Measurements from ENCODE around the gene NCAPH2.
A peak's percentile ranks its signal among the peaks of the same experiment; 100 is the strongest.

NCAPH2 gene

GRCh38 chr22:50490531-50491308 is 17.3 kb upstream of the NCAPH2 start:
- peak; percentile 44 to 47 for DNase-seq

DNA sequence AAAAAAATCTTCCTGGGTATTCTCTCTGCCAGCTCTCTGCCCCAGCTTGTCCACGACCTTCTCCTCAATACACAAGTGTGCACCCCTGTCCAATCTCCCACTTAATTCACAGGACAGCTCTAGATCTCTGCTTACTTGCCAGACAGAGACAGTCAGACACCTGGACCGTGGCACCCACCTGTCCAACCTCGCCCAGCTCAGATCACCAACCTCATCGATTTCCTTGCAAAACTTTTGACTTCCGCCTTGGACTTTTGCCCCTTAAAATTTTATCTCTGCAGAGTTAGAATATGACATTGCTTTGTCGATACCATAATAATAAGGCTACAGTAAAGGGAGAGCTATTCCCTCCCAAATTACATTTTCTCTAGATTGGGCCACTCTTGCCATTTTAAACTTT is 10.9 kb upstream of the NCAPH2 start:
- DNase-seq = no peak

- peak; percentile 48 to 79 for DNase-seq
Measured at GRCh38 chr22:50498322-50498890, 9.6 kb upstream of the NCAPH2 start.

- no peak for DNase-seq
Measured at GRCh38 chr22:50500452-50500851, 7.6 kb upstream of the NCAPH2 start.

DNA sequence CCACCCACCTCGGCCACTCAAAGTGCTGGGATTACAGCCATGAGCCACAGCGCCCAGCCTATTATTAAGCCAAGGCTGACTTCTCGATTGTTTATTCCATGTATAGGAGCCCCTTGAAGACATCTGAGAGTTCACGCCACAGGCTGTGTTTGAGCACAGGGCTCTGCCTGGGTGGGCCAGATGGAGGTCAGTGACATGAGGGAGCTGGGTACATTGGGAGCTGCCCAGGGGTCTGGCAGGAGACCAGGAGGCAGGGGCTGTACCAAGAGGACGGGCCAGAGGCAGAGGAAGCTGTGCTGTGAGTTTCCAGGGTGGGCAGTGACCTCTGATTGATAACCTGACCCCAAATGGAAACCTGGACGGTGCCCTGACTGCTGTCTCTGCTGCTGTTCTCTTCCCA is 5.9 kb upstream of the NCAPH2 start:
- no peak for DNase-seq

DNA sequence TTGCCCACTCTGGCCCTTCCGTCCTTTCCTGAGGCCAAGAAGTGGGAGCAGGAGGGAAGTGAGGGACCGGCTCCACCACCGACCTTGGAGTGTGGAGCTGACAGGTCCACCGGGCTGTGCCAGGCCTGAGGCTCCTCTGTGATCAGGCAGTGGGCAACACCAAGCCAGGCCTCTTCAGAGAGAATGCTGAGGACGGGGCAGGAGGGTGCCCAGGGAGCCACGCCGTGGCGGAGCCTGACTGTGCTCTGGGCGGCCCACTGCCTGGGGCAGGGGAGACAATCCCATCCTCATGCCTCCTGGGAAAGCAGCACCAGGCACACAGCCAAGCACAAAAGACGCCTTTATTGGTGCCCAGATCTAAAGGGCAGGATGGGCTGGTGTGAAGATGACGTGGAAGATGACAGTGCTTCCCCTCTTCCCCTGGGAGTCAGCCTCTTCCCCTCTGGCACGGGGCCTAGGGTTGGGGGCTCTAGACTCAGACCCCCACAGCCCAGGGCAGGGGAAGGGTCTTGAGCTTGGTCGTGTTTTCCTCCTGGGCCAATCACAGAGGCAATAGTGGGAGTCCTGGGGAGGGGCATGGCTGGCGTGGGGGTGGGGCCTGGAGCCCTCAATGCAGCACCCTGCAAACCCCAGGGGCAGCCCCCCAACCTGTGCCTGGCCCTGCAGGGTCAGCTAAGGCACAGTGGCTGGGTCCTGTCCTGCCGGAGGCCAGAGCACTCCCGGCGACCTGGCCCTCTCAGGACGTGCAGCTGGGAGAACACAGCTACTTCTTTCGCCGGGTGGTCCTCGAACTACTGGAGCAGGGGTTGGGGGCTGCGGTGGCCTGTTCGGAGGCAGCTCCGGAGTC is 5.2 kb upstream of the NCAPH2 start:
- no peak for DNase-seq

DNA sequence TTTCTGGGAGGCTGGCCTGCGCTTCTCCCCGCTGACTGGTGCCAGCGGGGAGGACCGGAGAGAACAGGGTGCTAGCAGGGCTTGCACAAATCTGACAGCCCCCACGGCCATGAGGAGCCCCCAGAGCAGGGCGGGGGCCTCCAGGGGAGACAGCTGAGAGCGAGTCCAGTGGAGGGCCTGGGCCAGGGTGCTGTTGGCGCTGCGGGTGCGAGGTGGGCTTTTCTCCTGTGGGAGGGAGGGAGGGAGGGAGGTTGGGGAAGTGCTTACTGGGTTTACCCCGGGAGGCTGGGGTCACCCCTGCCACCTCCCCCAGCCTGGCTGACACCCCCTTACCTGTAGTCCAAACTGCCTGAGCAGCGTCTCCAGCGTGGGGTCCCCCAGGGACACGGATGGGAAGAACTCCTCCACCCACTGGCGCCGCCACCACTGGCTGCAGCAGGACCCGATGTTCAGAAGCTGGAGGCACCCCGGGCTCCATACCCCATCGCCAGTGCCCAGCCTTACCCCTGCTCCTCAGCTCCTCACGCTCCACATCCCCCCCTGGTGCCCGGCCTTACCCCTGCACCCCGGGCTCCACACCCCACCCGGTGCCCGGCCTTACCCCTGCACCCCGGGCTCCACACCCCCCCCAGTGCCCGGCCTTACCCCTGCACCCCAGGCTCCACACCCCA is 4.4 kb upstream of the NCAPH2 start:
- no peak for DNase-seq

DNA sequence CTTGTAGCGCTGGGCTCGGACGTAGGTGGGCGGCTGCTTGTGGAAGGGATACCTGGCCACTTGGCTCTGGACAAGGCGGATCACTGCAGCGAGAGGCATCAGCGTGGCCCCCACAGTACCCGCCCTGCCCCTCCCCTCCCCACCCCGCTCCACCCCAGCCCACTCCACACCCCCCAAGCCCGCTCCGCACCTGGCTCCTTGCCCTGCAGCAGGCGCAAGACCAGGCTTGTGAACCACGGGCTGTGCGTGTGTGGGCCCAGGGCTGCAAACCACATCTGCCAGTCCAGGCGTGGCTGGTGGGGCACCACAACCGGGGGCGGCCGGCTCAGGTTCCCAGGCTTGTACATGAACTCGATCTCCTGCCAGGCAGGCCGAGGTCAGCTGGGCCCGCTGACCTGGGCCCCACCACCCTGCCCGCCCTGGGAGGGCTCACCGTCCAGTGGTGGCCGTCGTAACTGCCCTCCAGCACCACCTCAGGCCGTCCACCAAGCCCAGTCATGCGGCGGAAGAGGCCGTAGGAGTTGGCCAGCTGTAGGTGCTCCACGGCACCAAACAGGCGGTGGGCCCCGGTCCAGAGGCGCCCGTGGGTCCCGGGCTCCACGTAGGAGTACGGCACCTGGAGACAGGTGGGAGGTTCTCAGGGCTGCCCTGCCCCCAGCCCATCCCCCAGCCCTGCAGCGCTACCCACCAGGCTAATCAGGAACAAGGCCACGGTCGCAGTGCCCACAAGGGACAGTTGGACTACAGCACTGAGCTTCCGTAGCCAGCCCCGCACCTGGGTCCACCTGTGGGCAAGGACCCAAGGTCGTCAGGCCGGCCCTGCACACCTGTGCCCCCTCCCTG is 3.4 kb upstream of the NCAPH2 start:
- DNase-seq = no peak

GRCh38 chr22:50505276-50505775 is 2.7 kb upstream of the NCAPH2 start:
- DNase-seq = no peak

DNA sequence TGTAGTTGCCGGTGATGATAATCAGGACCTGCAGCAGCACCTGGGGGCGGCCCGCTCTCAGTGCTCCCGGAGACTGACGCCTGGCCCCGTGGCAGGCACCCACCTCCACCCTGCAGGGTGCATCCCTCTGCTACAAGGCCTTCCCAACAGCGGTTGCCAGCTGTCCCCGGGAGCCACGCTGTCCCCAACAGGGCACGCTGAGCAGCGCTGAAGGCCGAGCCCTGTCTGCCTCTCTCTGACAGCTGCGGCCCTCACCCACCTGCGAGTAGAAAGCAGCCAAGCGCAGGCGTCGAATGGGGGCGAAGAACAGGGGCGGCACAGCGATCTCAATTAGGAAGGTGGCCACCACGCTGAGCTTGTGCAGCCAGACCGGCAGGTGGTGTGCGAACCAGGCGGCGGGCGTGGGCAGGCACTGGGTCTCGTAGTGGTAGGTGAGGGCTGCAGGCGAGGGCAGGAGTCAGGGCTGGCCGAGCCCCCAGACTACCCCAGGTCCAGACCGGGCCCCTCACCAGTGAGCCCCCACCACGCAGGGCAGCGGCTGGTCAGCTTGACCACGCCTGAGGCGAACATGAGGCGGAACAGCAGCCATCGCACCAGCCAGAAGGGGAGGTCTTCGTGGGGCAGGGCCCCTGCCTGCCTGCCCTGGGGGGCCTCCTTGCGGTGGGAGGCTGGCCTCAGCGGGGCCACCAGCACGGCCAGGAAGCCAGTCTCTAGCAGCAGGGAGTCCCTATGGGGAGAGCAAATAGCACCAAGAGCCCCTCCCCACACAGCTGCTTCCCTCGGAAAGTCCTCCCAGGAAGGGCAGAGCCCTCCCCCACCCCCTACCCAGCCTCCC is 2.0 kb upstream of the NCAPH2 start:
- DNase-seq = no peak

- DNase-seq = no peak
Measured at GRCh38 chr22:50506611-50507420, 1.2 kb upstream of the NCAPH2 start.

GRCh38 chr22:50507421-50507990 is 518 bp upstream of the NCAPH2 start, which contains the start of gene LMF2:
LMF2 (minus strand) TSS chr22:50507702; CDS start chr22:50507675, 27 bp downstream.
- DNase-seq = peak; percentile 76 to 84

DNA sequence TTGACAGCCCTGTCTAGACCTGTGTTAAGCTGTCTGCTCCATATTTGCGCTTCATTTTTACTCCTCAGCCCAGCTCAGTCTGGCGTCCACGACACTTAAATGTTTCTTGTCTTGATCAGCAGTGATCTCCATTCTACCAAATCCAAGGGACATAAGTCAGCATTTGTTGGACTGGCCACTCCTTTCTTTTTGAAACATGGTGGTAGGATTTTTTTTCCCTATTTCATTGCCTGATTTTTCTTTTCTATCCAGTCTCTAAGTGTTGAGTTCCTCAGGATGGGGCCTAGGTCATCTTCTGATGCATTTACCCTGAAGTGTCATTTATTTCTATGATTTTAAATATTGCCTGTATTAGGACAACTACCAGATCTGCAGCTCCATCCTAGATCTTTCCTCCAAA is 873 bp downstream of the NCAPH2 start:
- no peak for DNase-seq

DNA sequence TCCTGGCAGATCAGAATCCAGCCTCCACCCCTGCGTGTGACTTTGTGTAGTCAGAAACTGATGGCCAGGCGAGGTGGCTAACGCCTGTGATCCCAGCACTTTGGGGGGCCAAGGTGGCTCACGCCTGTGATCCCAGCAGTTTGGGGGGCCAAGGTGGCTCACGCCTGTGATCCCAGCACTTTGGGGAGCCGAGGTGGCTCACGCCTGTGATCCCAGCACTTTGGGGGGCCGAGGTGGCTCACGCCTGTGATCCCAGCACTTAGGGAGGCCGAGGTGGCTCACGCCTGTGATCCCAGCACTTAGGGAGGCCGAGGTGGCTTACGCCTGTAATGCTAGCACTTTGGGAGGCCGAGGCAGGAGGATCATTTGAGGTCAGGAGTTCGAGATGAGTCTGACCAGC is 5.2 kb downstream of the NCAPH2 start:
- DNase-seq = no peak

DNA sequence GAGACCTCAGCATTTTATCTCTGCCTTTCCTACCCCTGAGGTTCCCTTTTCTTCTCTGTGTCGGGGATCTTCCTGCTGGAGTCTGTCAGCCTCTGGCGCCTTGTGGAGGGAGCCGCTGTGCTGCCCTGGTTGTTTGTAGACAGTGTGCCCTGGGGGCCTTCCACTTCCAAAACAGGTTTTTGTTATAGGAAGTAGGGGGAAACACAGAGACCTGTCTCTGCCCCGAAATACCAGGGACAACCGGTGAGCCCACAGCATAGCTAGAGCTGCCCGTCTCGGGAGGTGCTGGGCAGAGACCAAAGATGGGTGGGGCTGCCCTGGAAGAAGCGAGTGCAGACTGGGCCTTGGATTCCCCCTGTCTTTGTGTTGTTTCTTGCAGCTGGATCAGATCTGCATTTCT is 8.0 kb downstream of the NCAPH2 start:
- no peak for DNase-seq

DNA sequence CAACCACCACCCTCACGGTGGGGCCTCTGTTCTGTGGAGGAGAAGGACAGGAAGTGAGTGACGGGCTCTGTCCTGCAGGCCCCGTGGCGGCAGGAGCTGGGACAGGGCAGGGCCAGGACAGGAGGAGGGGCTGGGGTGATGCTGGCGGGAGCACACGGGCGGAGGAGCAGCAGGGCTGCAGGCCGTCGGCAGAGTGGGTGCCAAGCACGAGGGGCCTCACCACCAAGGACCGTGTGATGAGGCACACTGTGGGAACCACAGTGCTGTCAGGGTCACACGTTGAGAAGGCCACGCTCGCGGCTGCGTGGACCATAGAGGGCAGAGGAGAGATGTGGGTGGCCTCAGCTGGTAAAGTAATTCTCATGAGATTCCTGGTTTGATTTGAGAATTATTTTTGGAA is 8.9 kb downstream of the NCAPH2 start:
- DNase-seq = no peak

- no peak for DNase-seq
Measured at GRCh38 chr22:50517495-50518260, 9.7 kb downstream of the NCAPH2 start.

GRCh38 chr22:50518606-50519005 is 10.6 kb downstream of the NCAPH2 start:
- no peak for DNase-seq

DNA sequence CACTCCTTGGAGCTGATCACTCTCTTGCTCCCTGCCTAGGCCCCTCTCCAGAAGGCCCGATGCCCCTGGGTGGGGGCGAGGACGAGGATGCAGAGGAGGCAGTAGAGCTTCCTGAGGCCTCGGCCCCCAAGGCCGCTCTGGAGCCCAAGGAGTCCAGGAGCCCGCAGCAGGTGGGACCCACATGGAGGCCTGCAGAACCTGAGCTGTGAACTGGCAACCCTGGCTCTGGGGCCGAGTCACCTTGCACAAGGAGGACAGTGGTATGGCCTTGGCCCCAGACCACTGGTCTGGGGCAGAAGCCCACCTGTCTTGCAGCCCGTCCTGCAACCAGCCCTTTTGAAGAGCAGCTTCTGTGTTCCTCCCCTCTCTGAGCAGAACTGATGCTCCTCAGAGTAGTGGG is 11.1 kb downstream of the NCAPH2 start:
- DNase-seq = no peak
